AG10803 (cell line): ENCODE results near the gene DDC.

Experiments used
- DNase-seq: peaks from one replicate; pipeline ENCODE4 v3.0.0; 2010; ENCODE audit warnings: low read depth
- H3K4me3 ChIP-seq: 2 replicates; pipeline ENCODE4 v1.5.1; 2011; ENCODE audit warnings: mild to moderate bottlenecking, low read length, control low read depth
- TF ChIP-seq, protein P1 (sequence below): conservative IDR thresholded peaks from 2 replicates; pipeline ENCODE4 v1.5.1; 2011; ENCODE audit warnings: mild to moderate bottlenecking, low read length, control low read depth, inconsistent platforms

Gene DDC

DNA sequence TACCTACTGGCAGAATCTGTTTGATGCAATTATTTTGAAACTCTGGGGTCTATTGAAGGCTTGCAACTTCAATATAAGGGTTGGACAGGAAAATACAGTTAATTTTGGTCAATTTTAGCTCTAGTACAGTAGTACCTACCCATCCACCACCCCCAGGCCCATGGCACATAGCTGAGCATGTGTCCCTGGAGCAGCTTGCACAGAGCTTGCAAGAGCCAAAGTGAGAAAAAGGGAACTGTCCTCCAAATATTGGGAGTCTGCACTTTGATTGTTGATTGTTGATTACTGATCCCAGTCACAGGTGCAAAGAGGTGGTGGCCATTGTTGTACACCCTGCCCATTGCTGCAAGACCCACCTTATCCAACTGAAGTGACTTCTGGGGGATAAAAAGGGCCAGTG is 52.8 kb downstream of the DDC start:
- TF ChIP-seq, protein P1, sequence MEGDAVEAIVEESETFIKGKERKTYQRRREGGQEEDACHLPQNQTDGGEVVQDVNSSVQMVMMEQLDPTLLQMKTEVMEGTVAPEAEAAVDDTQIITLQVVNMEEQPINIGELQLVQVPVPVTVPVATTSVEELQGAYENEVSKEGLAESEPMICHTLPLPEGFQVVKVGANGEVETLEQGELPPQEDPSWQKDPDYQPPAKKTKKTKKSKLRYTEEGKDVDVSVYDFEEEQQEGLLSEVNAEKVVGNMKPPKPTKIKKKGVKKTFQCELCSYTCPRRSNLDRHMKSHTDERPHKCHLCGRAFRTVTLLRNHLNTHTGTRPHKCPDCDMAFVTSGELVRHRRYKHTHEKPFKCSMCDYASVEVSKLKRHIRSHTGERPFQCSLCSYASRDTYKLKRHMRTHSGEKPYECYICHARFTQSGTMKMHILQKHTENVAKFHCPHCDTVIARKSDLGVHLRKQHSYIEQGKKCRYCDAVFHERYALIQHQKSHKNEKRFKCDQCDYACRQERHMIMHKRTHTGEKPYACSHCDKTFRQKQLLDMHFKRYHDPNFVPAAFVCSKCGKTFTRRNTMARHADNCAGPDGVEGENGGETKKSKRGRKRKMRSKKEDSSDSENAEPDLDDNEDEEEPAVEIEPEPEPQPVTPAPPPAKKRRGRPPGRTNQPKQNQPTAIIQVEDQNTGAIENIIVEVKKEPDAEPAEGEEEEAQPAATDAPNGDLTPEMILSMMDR = no peak
- H3K4me3 ChIP-seq = no peak overlapping the region
- no peak for DNase-seq

DNA sequence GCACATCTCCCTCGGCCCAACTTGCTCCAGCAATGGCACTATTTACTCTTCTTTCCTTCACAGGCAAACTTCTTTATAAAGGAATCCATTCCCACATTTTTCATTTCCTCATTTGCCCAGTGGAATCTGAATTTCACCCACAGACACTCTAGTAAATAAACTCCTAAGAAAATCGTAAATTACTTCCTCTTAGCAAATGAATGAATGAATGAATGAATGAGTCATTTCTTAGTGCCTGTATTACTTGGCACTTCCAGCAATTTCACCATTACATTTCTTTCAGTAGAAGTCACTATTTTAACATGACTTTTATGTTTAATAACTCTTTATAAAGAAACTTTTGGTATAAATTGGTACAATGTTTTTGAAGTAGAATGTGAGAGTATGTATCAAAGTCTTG is 55.7 kb downstream of the DDC start:
- H3K4me3 ChIP-seq = no peak overlapping the region
- TF ChIP-seq, protein P1 = no peak
- peak; percentile 27 for DNase-seq

GRCh38 chr7:50508471-50508943 is 56.7 kb downstream of the DDC start:
- H3K4me3 ChIP-seq = no peak overlapping the region
- DNase-seq = no peak
- TF ChIP-seq, protein P1 = no peak

DNA sequence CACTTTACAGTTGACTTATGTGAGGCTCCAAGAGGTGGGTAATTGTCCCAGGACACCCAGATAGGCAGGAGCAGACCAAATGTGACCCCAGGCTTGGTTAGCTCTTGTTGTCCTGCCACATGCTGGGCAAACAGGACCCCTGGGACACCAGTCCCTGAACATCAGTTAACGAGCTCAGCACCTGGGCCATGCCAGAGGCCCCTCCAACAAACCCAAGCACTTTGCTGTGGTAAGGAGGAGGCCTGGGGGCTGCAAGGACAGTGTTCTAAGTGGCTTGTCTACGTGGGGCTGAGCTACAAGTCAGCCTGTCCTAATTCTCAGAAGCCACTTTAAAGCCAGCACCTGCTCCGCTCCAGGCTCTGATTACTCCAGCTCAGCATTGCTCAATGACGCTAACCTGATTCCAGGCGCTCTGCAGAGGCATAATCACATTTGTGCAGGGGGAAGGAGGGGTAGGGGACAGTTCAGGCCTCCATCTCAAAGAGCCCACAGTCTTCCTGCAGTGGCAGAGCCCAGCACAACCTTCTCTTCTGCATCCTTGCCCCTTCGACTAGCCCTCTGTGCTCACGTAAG is 57.2 kb downstream of the DDC start:
- DNase-seq = no peak
- H3K4me3 ChIP-seq = no peak overlapping the region
- TF ChIP-seq, protein P1 = no peak

- DNase-seq = no peak
These were observed 59.5 kb downstream of the DDC start for GRCh38 chr7:50505553-50506210.

GRCh38 chr7:50504646-50505546 is 60.3 kb downstream of the DDC start:
- TF ChIP-seq, protein P1 = no peak
- H3K4me3 ChIP-seq = no peak overlapping the region
- DNase-seq = peak; percentile 45

More at GRCh38 chr7:50505553-50506210, 59.5 kb downstream of the DDC start:
- no peak overlapping the region for H3K4me3 ChIP-seq
- TF ChIP-seq, protein P1 = no peak
